Stimulated activated CD4-positive, alpha-beta T cell treated with anti-CD3 and anti-CD28 coated beads, Interleukin-12 subunit alpha, Interleukin-12 subunit beta, amount 100 ng/mL, for 4 hours (primary cell): ENCODE measurements around the gene FBXO44.

ENCODE experiments used
- DNase-seq: peaks from one replicate; pipeline ENCODE4 v3.0.0-alpha.2; 2020

Gene FBXO44

GRCh38 chr1:11664336-11665065 lies 9.8 kb downstream of the FBXO44 start:
- DNase-seq = peak; percentile 57

DNA sequence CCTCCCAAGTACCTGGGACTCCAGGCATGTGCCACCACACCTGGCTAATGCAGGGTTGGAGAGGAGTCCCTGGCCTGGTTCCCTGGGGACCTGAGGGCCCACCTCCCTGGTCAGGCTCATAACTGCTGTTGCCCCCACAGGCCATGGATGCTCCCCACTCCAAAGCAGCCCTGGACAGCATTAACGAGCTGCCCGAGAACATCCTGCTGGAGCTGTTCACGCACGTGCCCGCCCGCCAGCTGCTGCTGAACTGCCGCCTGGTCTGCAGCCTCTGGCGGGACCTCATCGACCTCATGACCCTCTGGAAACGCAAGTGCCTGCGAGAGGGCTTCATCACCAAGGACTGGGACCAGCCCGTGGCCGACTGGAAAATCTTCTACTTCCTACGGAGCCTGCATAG lies 13.8 kb downstream of the FBXO44 start:
- DNase-seq = no peak

GRCh38 chr1:11670747-11671146 lies 16.1 kb downstream of the FBXO44 start:
- DNase-seq = no peak

DNA sequence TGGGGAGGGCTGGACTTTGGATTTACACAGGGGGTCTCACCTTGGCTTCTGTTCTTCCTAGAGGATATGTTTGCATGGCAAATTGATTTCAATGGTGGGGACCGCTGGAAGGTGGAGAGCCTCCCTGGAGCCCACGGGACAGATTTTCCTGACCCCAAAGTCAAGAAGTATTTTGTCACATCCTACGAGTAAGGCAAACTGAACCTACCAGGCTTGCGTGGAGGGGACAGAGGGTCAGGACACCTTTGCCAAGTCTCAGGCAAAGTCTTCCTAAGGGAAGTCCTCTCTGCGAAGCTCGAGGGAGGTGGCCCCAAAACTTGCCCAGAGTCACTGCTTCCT lies 16.5 kb downstream of the FBXO44 start:
- DNase-seq = no peak

- no peak for DNase-seq
These were observed 17.0 kb downstream of the FBXO44 start for GRCh38 chr1:11671544-11672286.

- no peak for DNase-seq
These were observed 18.6 kb downstream of the FBXO44 start for GRCh38 chr1:11673089-11673769.

GRCh38 chr1:11674488-11674887 lies 19.8 kb downstream of the FBXO44 start:
- DNase-seq = no peak

DNA sequence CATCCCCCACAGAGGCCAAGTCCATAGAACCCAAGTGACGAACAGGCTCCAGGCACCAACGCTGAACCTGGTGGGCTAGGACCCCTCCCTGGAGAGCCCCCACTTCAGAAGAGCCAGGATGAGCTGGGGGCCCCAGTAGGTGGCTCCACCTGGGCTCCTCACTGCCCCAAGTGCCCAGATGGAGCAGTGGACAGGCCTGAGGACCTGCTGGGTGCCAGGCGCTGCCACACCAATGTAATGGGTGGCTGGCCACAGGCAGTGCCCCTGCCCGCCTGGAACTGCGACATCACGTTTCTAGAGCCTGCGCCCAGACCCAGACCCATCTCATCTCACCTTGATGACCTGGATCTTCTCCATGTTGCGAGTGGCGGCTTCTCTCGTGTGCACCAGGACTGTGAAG lies 20.6 kb downstream of the FBXO44 start:
- DNase-seq = no peak

DNA sequence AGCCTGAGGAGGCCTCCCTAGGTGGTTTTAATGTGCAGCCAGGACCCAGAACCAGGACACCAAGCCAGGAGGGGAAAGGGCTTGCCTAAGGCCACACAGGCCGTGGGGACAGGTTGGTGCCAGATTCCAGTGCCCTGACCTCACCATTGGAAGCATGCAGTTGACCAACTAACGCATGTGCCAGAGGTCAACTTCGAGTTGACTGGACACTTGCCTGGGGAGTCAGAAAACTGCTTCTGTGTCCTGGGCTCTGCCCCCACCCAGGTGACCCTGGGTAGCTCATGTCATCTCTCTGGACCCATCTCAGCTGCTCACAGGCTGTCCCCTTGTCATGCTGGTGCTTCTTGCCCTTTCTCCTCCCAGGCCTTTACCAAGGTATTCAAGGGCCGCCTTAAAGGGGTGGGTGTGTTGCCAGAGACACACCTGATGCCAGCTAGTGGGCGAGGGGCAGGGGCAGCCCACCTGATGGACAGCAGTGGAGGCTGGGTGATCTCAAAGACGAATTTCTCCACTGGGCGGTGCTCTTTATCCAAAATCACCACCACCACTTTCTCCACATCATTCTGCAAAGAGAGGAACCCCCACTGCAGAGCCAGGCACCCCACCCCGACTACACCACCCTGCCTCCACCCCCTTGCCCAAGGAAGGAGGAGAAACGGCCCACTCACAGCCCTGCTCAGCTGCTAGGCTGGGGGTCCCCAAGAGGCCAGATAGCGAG lies 21.9 kb downstream of the FBXO44 start:
- no peak for DNase-seq

DNA sequence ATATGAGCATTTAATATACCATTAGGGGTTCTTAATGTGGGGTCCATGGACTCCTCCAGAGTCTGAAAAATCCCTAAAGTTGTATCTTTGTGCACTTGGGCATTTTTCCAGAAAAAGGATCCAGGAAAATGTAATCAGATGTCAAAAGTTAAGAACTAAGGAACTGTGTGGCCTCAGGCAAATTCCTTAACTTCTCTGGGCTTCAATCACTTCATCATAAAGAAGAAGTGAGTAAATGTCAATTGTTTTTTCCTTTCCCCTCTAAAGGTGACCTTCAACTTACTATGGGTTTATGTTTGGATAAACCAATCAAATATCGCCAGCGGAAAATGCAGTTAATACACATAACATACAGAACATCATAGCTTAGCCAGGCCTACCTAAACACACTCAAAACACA lies 23.8 kb downstream of the FBXO44 start:
- DNase-seq = no peak

DNA sequence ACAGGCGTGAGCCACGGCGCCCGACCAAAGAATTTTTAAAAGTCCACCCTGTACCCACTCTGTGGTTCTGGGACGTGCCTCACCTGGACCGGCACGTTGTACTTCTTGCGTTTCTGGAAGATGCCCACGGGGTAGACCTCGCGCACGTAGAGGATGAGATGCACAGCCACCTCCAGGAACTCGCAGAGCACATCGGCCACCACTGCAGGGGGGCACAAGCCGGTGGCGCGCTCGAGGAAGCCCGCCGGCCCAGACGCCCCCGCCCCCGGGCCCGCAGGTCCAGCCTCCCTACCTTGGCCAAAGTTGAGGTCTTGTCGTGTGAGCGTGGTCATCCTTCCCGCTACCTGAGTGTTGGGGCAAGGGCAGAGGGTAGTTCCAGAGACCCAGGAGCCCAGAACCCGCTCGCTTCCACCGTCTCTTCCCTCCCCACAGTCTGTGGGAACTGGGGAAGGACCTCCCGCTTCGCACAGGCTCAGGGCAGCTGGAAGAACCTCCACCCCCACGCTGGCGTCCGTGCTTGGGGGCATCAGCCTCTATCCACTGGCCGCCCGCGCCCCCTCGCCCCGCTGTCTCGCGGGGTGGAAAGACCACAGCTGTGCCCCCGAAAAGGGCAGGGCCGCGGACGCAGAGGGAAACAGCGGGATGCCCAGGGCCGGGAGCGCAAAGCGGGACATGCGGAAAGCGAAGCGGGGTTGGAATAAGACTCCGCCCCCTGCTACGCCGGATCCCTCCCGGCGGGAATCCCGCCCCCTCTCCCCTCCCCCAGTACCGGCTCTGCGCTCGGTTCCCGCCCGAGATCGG lies 25.8 kb downstream of the FBXO44 start:
- DNase-seq = no peak

GRCh38 chr1:11681071-11681771 lies 26.5 kb downstream of the FBXO44 start, which contains the start of gene MAD2L2:
TSS of gene MAD2L2 (minus strand) at chr1:11681148. CDS start at chr1:11680601, 547 bp downstream.
- peak; percentile 93 for DNase-seq

- DNase-seq = no peak
These were observed 27.7 kb downstream of the FBXO44 start for GRCh38 chr1:11682287-11682771.

DNA sequence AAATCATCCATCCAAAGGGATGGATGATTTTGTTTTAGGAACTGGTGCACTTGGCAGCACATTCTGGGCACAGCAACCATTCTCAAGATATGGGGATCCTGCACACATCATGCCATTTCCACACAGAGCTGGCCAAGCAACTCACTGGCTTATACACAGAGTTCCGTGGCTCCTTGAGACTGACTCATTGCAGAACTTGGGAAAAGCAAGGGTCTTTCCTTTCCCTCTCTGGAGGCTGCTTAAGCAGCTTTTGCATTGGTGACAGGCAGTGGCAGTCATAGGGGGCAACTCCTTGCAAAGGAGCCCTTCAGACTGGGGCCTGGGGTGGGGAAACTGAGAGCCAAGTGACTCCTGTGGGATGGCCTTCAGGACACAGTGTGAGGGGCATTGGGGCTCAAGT lies 28.1 kb downstream of the FBXO44 start:
- no peak for DNase-seq

- no peak for DNase-seq
These were observed 29.4 kb downstream of the FBXO44 start for GRCh38 chr1:11684070-11684469.

DNA sequence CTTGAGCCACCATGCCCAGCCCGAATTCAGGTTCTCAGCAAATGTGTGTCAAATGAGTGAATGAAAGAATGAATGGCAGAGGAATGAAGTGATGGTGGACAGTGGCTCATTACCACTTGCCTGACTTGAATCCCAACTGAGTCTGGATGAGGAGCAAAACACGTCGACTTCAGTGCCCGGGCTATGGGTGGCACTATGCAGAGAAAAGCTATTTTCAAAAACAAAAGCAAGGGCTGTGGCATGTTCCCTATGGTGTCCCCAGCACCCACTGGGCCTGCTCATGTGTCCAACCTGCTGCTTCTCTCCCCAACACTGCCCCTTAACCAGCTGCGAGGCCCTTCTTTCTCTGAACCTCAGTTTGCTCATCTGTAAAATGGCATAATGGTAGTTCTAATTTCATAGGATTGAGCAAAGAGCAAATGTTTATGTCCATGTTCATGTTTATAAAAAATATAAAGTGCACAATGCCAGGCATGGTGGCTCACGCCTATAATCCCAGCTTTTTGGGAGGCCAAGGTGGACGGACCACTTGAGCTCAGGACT lies 30.6 kb downstream of the FBXO44 start:
- DNase-seq = no peak

DNA sequence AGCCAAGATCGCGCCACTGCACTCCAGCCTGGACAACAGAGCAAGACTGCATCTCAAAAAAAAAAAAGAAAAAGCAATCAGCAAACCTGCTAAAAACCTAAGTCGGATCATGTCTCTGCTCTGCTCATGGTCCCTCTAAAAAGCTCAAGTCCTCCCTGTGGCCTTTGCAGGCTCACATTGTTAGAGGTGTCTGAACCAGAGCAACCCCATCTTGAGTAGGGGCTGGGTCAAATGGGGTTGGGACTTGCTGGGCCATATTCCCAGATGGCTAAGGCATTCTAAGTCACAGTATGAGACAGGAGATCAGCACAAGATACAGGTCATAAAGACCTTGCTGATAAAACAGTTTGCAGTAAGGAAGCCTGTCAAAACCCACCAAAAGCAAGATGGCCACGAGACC lies 33.8 kb downstream of the FBXO44 start:
- DNase-seq = no peak

- no peak for DNase-seq
These were observed 36.0 kb downstream of the FBXO44 start for GRCh38 chr1:11690397-11691301.

DNA sequence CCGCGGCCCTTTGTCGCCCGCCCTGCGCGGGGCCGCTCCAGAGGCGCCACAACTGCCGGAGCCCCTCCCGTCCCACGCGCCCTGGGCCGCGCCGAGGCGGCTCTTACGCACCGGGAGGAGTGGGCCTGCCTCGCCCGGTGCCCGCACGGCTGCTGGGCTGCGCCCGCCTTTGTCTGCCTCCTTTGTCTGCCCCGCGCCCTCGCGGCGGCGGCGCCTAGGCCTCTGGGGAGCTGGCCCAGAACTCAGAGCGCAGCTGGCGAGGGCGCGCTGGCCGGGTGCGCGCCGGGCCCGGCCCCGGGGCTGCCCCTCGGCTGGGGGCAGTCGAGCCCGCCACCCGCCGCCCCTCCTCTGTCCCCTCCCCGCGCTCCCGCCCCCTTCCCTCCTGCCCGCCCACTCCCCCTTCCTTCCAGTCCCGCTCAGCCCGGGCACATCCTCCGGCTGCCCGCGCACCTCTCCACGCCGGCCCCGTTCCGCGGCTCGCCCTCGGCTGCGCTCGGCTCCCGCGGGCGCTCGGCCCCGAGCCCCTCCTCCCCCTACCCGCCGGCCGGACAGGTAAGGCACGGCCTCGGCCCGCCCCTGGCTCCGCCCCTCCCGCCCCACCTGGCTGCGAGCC lies 36.7 kb downstream of the FBXO44 start, which contains the start of gene DRAXIN:
Gene DRAXIN (plus strand): TSS at position 409 of the 613 bp plus-strand sequence. CDS start 14,549 bp downstream, outside the sequence.
- DNase-seq = no peak
